Breast epithelium (tissue), 3 donors: ENCODE results near the gene DYNLT1.
"Not testable (repeated sequence)": the region's sequence is repeated elsewhere in the genome, so short reads cannot be mapped to it uniquely, and the experiment has no call there.

ENCODE experiments used
- POLR2A ChIP-seq: fragments of 450-650 bp; IDR thresholded peaks from one replicate; pipeline ENCODE4 v1.6.1; 2016; ENCODE audit warnings: antibody characterized with exemption, mild to moderate bottlenecking, moderate library complexity
- TF ChIP-seq, protein P1 (sequence below), 3 donors: fragments of 450-650 bp; IDR thresholded peaks; one replicate each; pipeline ENCODE4 v1.5.1; 2016 to 2017; ENCODE audit warnings: antibody characterized with exemption in 3 of 3, mild to moderate bottlenecking in 3 of 3, moderate library complexity in 3 of 3

DNA sequence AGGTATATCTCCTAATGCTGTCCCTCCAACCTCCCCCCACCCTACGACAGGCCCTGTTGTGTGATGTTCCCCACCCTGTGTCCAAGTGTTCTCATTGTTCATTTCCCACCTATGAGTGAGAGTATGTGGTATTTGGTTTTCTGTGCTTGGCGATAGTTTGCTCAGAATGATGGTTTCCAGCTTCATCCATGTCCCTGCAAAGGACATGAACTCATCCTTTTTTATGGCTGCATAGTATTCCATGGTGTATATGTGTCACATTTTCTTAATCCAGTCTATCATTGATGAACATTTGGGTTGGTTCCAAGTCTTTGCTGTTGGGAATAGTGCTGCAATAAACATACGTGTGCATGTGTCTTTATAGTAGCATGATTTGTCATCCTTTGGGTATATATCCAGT is 29.9 kb downstream of the DYNLT1 start:
- TF ChIP-seq POLR2A, result not testable (repeated sequence)
- TF ChIP-seq, protein P1, sequence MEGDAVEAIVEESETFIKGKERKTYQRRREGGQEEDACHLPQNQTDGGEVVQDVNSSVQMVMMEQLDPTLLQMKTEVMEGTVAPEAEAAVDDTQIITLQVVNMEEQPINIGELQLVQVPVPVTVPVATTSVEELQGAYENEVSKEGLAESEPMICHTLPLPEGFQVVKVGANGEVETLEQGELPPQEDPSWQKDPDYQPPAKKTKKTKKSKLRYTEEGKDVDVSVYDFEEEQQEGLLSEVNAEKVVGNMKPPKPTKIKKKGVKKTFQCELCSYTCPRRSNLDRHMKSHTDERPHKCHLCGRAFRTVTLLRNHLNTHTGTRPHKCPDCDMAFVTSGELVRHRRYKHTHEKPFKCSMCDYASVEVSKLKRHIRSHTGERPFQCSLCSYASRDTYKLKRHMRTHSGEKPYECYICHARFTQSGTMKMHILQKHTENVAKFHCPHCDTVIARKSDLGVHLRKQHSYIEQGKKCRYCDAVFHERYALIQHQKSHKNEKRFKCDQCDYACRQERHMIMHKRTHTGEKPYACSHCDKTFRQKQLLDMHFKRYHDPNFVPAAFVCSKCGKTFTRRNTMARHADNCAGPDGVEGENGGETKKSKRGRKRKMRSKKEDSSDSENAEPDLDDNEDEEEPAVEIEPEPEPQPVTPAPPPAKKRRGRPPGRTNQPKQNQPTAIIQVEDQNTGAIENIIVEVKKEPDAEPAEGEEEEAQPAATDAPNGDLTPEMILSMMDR (IDR thresholded peaks at IDR 0.05), result not testable (repeated sequence)
